Activated naive CD4-positive, alpha-beta T cell treated with anti-CD3 and anti-CD28 coated beads for 36 hours (primary cell): ENCODE data around the gene ANKDD1B. TPM values are rescaled to one million over a fixed set of nuclear protein-coding genes. Genes with fewer than 3 reads are reported as not detected.

Source experiments
- CTCF ChIA-PET: fragments of 350-600 bp; sonication (Branson Sonifier 250); formaldehyde crosslinking; loops from one replicate; lab custom pipeline; 2021; ENCODE audit warnings: antibody characterized with exemption; lab: Charles Lee
- DNase-seq: peaks from one replicate; pipeline ENCODE4 v3.0.0-alpha.2; 2020
- H3K27ac Mint-ChIP-seq: one replicate; pipeline ENCODE4 v1.8.0; 2021; ENCODE audit warnings: mild to moderate bottlenecking, mixed read lengths
- H3K27me3 Mint-ChIP-seq: one replicate; pipeline ENCODE4 v1.8.0; 2021; ENCODE audit warnings: low read depth, mixed read lengths
- H3K36me3 Mint-ChIP-seq: one replicate; pipeline ENCODE4 v1.8.0; 2021; ENCODE audit warnings: low read depth, mixed read lengths
- H3K4me1 Mint-ChIP-seq: one replicate; pipeline ENCODE4 v1.8.0; 2021; ENCODE audit warnings: low read depth, mixed read lengths
- H3K4me3 Mint-ChIP-seq: one replicate; pipeline ENCODE4 v1.8.0; 2021; ENCODE audit warnings: mild to moderate bottlenecking, moderate library complexity, mixed read lengths
- H3K9me3 Mint-ChIP-seq: one replicate; pipeline ENCODE4 v1.8.0; 2021; ENCODE audit warnings: mixed read lengths
- intact Hi-C: fragments of 100-400 bp; cut with micrococcal nuclease; formaldehyde crosslinking; loops from one replicate; pipeline ENCODE4 v1.15.1; 2023
- total RNA-seq, 2 experiments: library from RNA; stranded (reverse); gene quantifications; one replicate each; pipeline ENCODE4 v1.2.3, GENCODE V29; 2021

The ANKDD1B gene
- total RNA-seq, 2 experiments from 2014 or later, result not detected

DNA sequence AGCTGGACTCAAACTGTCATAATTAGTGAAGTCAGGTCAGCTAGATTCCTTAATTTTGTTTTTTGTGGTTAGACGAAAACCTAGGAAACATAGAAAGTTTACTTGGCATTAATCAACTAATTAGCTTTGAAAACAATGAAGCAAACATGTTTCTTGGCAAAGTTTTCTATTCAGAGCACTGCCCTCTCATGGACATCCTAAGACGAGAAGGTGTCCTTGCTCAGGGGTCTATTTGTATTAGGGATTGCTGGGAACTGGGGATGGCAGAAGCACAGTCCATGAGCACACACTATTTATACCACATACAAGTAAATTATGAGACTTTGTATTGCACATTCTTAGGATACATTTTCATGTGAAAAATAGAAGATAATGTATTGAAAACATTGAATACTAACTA lies 56.3 kb downstream of the ANKDD1B start:
- Mint-ChIP-seq H3K4me3 (no peak overlapping the region), H3K27ac (no peak overlapping the region), H3K9me3 (no peaks in the 10 kb centered on the region), H3K27me3 (no peaks in the 10 kb centered on the region), H3K4me1 (peaks cover 30% of the 10 kb centered on the region), H3K36me3 (peaks cover 5% of the 10 kb centered on the region)
- intact Hi-C loops, result loop anchor here (5.0 kb wide), 3 partner anchors 280 to 730 kb away; partner anchors contain the start of gene GCNT4
- CTCF ChIA-PET, result no interaction called here
- no peak for DNase-seq

DNA sequence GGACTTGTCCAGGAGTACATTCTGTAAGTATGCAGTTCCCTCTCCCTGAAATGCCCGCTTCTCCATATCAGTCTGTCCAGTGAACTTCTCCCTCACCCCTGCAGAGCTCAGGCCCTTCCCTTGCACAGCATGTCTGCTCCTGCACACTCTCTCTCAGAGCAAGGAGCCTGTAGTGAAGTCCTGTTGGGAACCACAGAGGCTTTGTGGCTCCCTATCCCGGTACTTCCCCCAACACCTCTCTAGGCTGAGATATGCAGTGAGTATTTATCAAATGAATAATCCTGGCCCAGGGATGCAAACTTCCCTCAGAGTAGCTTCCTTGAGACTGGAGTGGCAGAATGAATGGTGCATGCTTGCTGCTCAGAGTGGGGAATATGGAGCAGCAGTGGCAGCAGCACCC lies 57.2 kb downstream of the ANKDD1B start:
- Mint-ChIP-seq H3K9me3 (no peaks in the 10 kb centered on the region), H3K4me1 (peaks cover 30% of the 10 kb centered on the region), H3K4me3 (no peak overlapping the region), H3K27ac (peak overlapping the region; percentile 56), H3K36me3 (peaks cover 5% of the 10 kb centered on the region), H3K27me3 (no peaks in the 10 kb centered on the region)
- CTCF ChIA-PET, result interaction anchor here (0.9 to 1.6 kb wide), 3 partner anchors 9 to 15 kb away, joined by 3 to 4 read pairs (median 3); no protein-coding TSS in a partner anchor
- DNase-seq, result no peak
- intact Hi-C loops, result loop anchor here (2.0 to 5.0 kb wide), 5 partner anchors 158 to 731 kb away; partner anchors contain the start of genes CERT1, GCNT4, HMGCR and POLK

DNA sequence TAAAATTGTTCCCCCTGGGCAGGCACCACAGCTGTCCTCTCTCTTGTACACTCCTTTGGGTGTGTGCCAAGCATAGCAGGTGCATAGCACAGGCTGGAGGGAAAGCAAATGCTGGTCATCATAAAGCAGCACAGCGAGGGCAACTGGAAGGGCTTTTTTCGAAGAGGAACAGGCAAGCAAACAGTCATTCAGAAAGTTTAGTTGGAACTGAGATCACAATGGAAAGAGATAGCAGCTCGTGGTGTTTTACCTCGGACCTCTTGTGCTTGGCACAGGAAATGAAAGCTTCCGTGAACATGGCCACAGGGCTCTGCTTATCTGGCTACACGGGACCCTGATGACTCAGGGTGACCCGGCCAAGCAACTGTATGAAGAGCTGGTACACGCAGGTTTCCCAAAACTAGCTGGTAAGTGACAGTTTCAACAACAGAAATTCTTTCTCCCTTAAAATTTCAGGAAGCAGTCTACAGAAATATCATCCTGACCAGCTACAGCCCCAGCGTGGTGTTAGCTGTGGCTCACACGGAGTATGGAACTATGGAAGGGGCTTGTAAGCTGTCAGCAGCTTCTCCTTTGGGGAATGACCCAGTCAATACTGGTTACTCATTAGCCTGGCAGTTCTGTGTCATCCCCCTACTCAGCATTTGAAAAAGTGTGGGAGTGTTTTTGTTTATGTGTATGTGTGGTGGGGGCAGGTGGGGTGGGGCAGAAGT lies 57.9 kb downstream of the ANKDD1B start:
- Mint-ChIP-seq H3K36me3 (peaks cover 5% of the 10 kb centered on the region), H3K27ac (peak overlapping the region; percentile 70), H3K4me1 (peaks cover 30% of the 10 kb centered on the region), H3K4me3 (peak overlapping the region; percentile 49), H3K9me3 (no peaks in the 10 kb centered on the region), H3K27me3 (no peaks in the 10 kb centered on the region)
- intact Hi-C loops, result loop anchor here (1.0 to 5.0 kb wide), 8 partner anchors 9 to 732 kb away; partner anchors contain the start of genes CERT1, GCNT4, HMGCR and POC5
- CTCF ChIA-PET, result interaction anchor here (0.6 to 1.6 kb wide), 8 partner anchors 9 to 619 kb away, joined by 3 to 4 read pairs (median 3); no protein-coding TSS in a partner anchor
- peak; percentile 82 for DNase-seq

DNA sequence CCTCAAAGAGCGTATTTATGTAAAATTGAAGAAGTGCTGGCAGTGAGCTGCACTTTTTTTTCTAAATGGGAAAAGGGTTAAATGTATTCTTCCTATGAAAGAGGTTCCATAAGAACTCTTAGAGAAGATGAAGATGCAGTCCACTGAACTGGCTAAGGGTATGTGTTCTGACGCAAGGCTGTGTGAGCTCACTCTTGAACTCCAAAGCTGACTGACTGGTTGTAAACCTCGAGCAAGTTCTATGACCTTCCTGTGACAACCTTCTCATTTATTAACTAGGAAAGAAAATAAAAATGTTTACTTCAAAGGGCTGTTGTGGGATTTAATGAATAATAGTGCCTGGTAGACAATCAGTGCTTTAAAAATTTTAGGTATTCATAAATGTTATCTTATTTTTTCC lies 59.3 kb downstream of the ANKDD1B start:
- Mint-ChIP-seq H3K36me3 (peaks cover 5% of the 10 kb centered on the region), H3K27ac (no peak overlapping the region), H3K4me3 (no peak overlapping the region), H3K9me3 (no peaks in the 10 kb centered on the region), H3K4me1 (peaks cover 30% of the 10 kb centered on the region), H3K27me3 (no peaks in the 10 kb centered on the region)
- CTCF ChIA-PET, result no interaction called here
- no peak for DNase-seq
- intact Hi-C loops, result no loop called here

DNA sequence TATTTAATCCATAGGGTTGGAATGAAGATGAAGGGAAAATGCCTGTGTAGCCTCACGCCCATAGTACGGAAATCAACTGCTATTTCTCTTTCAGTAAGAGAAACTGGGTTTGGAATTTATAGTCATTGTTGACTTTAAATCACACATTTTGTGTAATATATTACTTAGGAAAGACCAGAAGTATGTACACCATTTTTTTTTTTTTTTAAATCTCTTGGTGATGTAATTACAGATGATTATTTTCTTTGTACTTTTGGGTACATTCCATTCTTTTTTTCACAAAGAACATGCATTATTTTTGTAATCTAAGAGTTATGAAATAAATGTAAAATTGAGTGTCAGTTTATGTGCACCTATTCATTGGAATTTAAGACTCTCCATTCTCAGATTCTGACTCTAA lies 60.3 kb downstream of the ANKDD1B start:
- H3K9me3 Mint-ChIP-seq, result no peaks in the 10 kb centered on the region
- CTCF ChIA-PET, result no interaction called here
- no peaks in the 10 kb centered on the region for H3K27me3 Mint-ChIP-seq
- DNase-seq, result no peak
- peaks cover 5% of the 10 kb centered on the region for H3K36me3 Mint-ChIP-seq
- H3K4me3 Mint-ChIP-seq, result no peak overlapping the region
- H3K27ac Mint-ChIP-seq, result no peak overlapping the region
- intact Hi-C loops, result no loop called here
- H3K4me1 Mint-ChIP-seq, result peaks cover 30% of the 10 kb centered on the region

DNA sequence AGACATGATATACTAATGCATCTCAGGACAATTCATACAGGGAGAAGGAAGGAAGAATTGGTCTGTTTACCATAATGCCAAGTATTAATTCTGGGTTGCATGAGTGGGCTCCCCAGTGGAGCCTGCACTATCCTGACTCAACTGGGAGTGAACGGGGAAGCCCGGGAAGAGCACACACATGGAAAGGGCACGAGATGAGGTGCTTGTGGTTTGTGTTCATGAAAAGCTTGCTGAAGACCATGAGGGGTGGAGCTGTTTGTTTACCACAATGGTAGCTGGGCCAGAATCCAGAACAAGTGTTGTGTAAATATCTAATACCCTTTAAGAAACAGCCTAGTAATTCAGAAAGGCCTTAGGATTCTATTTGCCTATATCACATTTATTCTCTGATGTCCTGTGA lies 61.4 kb downstream of the ANKDD1B start:
- Mint-ChIP-seq H3K4me1 (peaks cover 33% of the 10 kb centered on the region), H3K36me3 (peaks cover 5% of the 10 kb centered on the region), H3K27me3 (no peaks in the 10 kb centered on the region), H3K9me3 (no peaks in the 10 kb centered on the region), H3K4me3 (no peak overlapping the region), H3K27ac (no peak overlapping the region)
- intact Hi-C loops, result no loop called here
- CTCF ChIA-PET, result interaction anchor here (1.4 kb wide), 1 partner anchor 9 kb away, joined by 4 read pairs; no protein-coding TSS in a partner anchor
- DNase-seq, result no peak

DNA sequence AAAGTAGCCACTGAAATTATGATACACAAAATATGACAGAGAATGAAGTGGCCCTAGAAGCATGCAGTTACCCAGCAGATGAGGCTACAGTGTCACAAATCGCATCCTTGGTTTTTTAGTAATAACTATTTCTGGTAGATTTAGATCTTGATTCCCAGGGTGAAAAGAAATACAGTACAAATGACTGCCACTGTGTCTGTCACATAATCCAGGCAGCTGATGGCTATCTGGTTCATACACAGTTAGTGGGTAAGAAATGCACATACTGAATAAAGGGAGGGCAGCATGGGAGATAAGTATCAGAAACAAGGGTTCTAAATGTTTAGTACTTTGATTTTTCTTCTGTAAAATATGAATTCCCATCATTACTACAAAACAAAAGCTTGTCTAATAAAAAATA lies 64.5 kb downstream of the ANKDD1B start:
- Mint-ChIP-seq H3K27me3 (no peaks in the 10 kb centered on the region), H3K9me3 (no peaks in the 10 kb centered on the region), H3K4me3 (no peak overlapping the region), H3K36me3 (peaks cover 5% of the 10 kb centered on the region), H3K27ac (no peak overlapping the region), H3K4me1 (peaks cover 18% of the 10 kb centered on the region)
- intact Hi-C loops, result no loop called here
- CTCF ChIA-PET, result interaction anchor here (1.0 to 1.7 kb wide), 2 partner anchors 11 to 439 kb away, joined by 3 to 4 read pairs; partner anchors contain the start of gene ANKRD31
- DNase-seq, result no peak

DNA sequence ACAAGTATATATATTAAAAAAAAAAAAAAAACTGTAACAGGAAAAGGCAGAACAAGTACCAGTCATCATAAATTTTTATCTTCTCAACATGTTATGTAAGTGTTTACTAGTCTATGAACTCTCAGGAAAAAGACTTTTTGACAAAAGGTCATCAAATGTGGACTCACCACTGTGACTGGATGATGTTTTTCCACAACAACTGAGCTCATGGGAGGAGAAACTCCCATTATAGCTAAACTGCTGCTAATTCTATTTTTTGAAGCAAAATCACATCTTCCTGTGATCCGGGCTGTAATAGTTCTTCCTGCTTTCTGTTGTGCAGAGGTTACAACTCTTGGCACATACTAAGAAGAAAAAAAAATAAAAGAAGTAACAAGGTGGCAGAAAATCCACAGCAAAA lies 66.4 kb downstream of the ANKDD1B start:
- peaks cover under 1% of the 10 kb centered on the region for H3K36me3 Mint-ChIP-seq
- no peak for DNase-seq
- H3K27me3 Mint-ChIP-seq, result no peaks in the 10 kb centered on the region
- H3K27ac Mint-ChIP-seq, result peak overlapping the region; percentile 66
- no peaks in the 10 kb centered on the region for H3K9me3 Mint-ChIP-seq
- H3K4me3 Mint-ChIP-seq, result peak overlapping the region; percentile 7
- CTCF ChIA-PET, result interaction anchor here (0.6 kb wide), 2 partner anchors 170 to 372 kb away, joined by 4 to 6 read pairs; no protein-coding TSS in a partner anchor
- intact Hi-C loops, result loop anchor here (1.0 kb wide), 1 partner anchor 8 kb away; no protein-coding TSS in a partner anchor
- peaks cover 12% of the 10 kb centered on the region for H3K4me1 Mint-ChIP-seq

DNA sequence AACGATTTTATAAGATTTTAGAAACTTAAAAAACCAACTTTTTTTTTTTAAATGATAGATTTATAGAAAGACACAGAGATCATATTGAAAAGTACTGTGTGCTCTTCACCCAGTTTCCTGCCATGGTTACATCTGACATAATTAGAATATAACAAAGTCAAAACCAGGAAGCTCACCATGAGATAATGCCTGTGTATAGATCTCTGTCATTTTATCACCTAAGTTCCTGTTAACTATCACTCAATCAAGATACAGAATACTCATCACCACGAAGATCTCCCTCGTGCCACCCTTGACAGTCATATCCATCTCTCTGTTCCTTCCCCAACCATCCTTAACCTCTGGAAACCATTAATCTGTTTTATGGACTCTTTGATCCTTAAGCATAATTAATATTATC lies 66.9 kb downstream of the ANKDD1B start:
- Mint-ChIP-seq H3K36me3 (no peaks in the 10 kb centered on the region), H3K9me3 (no peaks in the 10 kb centered on the region), H3K27ac (peak overlapping the region; percentile 66), H3K4me3 (no peak overlapping the region), H3K27me3 (no peaks in the 10 kb centered on the region), H3K4me1 (peaks cover 12% of the 10 kb centered on the region)
- CTCF ChIA-PET, result interaction anchor here (0.6 kb wide), 2 partner anchors 170 to 371 kb away, joined by 4 to 6 read pairs; no protein-coding TSS in a partner anchor
- intact Hi-C loops, result loop anchor here (1.0 kb wide), 1 partner anchor 9 kb away; no protein-coding TSS in a partner anchor
- DNase-seq, result peak; percentile 41

DNA sequence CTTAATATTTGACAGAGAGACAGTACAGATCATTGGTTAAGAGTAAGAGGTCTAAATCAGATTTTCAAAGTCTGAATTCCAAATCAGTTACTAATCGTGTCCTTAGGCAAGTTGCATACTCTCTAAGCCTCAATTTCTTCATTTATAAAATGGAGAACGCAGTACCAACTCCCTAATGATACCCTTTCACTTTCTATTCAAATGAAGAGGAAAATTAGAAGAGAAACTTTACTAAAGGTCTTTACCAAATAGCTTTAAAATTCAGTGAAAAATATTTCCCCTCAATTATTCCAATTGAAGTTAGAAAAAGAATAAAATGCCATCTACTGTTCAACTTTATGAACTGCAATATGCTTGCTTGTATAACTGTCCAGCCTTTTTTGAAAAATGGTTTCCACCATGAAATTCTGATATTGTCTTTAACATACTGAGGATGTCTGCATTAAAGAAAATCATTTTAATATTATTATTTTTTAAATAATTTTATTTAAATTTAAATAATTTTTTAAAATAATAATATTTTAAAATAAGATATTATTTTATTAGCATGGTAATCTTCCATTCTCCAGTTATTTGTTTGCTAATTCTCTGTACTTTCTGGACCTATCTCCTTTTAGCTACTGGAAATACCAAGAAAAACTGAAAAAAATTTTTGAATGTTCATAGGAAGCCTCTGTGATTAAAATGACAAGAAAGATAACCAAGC lies 70.0 kb downstream of the ANKDD1B start:
- Mint-ChIP-seq H3K4me3 (no peak overlapping the region), H3K4me1 (peaks cover 12% of the 10 kb centered on the region), H3K27me3 (no peaks in the 10 kb centered on the region), H3K27ac (no peak overlapping the region), H3K36me3 (peaks cover 4% of the 10 kb centered on the region), H3K9me3 (no peaks in the 10 kb centered on the region)
- intact Hi-C loops, result loop anchor here (1.0 to 5.0 kb wide), 3 partner anchors 170 to 444 kb away; partner anchors contain the start of genes CERT1 and POLK
- CTCF ChIA-PET, result interaction anchor here (0.6 to 2.0 kb wide), 11 partner anchors 9 to 708 kb away, joined by 3 to 13 read pairs (median 4); partner anchors contain the start of gene ANKRD31
- no peak for DNase-seq

DNA sequence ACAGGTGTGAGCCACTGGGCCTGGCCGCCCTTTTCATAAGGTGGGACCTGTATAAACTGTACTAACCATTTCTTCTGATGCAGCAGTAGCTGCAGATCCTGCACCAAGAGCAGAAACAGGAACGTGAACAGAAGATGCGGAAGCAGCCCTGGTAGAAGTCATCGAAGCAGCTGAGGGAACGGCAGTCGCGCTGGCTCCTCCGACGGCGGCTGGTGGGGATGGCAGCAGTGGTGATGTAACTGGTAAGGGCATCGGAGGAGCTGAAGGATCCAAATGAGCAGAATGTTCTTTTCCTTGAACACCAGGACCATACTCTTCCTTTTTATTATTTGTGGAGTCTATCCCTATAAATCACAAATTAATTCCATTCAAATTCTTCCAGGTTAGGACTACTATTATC lies 73.9 kb downstream of the ANKDD1B start:
- CTCF ChIA-PET, result interaction anchor here (0.7 to 1.6 kb wide), 2 partner anchors 374 to 448 kb away, joined by 3 to 4 read pairs; partner anchors contain the start of gene ANKRD31
- peaks cover 7% of the 10 kb centered on the region for H3K36me3 Mint-ChIP-seq
- no peak overlapping the region for H3K4me3 Mint-ChIP-seq
- no peaks in the 10 kb centered on the region for H3K9me3 Mint-ChIP-seq
- H3K4me1 Mint-ChIP-seq, result no peaks in the 10 kb centered on the region
- intact Hi-C loops, result no loop called here
- H3K27ac Mint-ChIP-seq, result no peak overlapping the region
- H3K27me3 Mint-ChIP-seq, result no peaks in the 10 kb centered on the region
- no peak for DNase-seq

DNA sequence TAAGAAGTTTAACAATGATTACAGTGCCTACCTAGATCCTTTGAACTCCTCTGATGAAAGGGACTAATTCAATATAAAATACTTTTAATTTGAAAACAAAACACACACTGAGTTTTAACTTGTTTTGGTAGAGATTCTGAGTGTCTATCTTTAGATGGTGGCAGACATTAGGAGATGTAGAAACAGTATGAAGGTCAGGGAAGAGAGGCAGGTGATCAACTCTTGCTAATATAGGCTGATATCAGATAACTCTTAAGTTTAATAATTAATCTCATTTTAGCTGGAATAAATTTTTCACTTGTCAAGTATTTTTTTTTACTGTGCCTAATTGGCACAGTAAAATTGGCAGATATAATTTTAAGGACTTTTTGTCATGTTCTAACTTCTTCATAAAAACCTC lies 75.2 kb downstream of the ANKDD1B start:
- DNase-seq, result no peak
- intact Hi-C loops, result no loop called here
- CTCF ChIA-PET, result interaction anchor here (1.6 kb wide), 1 partner anchor 449 kb away, joined by 4 read pairs; the partner anchor contains the start of gene ANKRD31
- Mint-ChIP-seq H3K4me3 (no peak overlapping the region), H3K27ac (no peak overlapping the region), H3K4me1 (no peaks in the 10 kb centered on the region), H3K27me3 (no peaks in the 10 kb centered on the region), H3K36me3 (peaks cover 7% of the 10 kb centered on the region), H3K9me3 (no peaks in the 10 kb centered on the region)
